Ammon's horn (tissue), 1 donor: ENCODE measurements around the gene CRYBG2.

ENCODE experiments used
- DNase-seq: peaks from one replicate; pipeline ENCODE4 v3.0.0-alpha.2; 2016; ENCODE audit warnings: low spot score

Gene CRYBG2

GRCh38 chr1:26280333-26281042 lies 73.4 kb downstream of the CRYBG2 start:
- no peak for DNase-seq

DNA sequence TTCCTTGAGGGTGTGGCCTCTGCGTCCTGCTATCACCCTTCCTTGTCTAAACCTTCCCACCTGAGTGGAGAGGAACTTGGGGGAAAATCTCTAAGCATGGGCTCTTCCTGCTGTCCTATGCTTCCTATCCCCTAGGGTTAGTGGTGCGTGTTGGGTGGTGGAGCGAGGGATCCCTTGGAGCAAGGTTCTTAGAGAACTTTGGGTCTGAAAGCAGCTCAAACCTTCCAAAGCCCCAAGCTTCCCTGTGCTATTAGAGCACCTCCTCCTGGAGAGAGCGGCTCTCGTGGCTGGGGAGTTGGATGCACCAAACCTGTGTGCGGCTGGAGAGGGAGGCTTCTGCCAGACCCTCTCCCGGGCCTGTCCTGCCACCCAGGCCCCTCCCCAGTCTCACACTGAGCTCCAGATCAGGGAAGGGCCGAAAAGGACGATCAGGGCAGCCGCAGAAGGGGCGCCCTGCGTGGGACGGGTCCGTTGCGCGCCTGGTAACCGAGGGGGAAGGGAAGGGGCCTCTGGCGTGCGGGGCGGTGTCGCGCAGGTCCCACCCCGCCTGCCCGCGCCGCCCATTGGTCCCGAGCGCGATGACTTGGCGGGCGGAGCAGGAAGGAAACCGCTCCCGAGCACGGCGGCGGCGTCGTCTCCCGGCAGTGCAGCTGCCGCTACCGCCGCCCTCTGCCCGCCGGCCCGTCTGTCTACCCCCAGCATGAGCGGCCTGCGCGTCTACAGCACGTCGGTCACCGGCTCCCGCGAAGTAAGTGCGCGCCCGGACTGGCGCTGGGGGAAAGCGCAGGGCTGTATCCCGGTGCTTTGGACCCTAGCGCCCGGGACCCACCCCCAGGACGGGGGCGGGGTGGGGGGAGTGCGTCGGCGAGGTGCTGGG lies 74.2 kb downstream of the CRYBG2 start, which contains the start of gene SH3BGRL3:
TSS of gene SH3BGRL3 (plus strand) at position 631 of the 877 bp plus-strand sequence. CDS start at position 701, 70 bp downstream.
- peak; percentile 93 for DNase-seq

GRCh38 chr1:26278724-26279455 lies 75.0 kb downstream of the CRYBG2 start:
- peak; percentile 43 for DNase-seq

DNA sequence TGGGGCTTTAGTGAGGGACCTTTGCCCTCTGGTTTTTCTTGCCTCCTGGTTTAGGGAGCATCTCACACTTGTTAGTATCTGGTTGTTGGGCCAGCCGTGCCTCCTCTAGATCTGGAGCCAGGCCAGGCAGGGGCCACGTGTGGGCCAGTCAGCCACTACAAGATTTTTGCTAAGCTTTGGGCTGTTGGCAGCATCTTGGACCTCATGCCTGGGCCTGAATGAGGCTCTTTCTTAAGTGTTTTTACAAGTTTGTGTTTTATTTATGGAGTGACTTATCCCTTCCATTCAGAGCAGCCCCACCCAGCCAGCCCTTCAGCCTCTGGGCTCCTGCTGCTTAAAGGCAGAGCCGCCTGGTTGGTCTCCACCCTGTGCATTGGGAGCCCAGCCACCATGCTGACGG lies 75.6 kb downstream of the CRYBG2 start:
- DNase-seq = no peak

DNA sequence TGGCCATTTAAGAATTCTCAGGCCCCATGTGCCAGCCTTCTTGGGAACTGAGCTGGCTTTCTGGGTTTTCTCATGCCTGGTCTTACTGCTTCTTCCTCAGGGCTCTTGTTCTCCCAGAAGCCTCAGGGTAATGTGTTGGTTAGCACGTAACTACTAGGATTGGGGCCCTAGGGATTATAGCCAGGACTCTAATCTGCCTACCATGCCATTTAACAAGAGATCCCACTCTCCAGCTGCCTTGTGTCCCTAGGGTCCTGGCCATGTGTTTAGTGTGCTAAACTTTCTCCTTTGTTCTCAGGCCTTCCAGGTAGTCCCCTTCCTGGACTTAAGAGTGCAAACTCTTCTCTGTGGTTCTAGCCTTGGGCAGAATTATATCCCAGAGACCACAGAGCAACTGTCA lies 76.2 kb downstream of the CRYBG2 start:
- no peak for DNase-seq

DNA sequence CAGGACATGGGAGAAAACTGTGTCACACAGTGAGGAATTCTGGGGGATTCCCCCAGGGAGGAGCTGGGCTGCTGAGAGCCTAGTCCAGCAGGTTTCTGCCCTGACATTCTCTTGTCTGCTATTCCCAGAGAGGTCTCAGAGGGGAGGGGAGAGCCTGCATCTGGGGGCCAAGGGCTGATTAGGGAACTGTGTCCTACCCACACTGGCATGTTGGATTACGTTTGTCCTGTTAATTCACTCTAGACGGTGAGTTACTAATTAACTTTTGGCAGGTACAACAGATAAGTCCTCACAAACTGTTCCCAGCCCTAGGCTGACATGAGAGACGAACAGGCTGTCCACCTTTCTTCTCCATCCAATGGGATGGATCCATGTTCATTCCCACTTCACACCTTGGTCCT lies 76.7 kb downstream of the CRYBG2 start:
- DNase-seq = no peak

GRCh38 chr1:26276432-26276838 lies 77.5 kb downstream of the CRYBG2 start:
- peak; percentile 84 for DNase-seq

DNA sequence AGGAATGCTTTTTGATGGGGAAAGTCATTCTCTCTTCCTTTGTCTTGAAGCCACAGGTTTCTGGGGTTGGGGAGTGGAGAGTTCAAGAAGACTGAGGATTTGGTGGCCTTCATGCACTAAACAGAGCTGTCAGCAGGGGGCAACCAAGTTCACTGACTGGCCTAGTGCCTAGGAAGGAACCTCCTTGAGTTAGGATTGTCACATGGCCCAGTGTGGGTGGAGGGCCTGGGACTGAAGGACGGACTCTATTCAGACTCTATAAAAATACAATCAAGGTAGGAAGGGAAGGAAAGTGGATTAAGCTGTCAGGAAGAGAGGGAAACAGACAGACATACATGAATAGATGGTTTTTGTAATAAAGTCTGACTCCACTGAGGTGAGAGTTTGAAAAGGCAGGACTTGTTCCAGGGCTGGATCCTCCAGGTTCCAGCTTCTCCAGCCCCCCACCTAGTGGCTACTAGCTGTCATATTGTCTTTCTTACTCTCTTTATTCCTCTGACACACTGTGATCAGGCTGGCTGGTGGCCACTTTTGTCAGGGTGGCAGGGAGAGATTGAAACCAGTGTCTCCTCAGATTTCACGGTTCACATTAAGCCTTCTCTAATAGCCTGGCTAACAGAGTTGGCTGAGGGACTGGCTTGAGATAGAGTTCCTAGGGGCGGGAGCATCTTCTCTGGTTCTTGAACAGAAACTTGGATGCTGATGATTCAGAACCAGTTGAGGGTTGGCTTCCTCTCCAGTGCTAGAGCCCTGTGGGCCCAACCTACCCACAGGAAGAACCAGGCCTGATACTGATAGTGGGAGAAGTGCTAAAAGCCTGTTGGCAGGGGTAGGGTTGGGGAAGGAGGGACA lies 78.1 kb downstream of the CRYBG2 start:
- peak; percentile 93 for DNase-seq

- DNase-seq = no peak
Measured at GRCh38 chr1:26274801-26275425, 79.0 kb downstream of the CRYBG2 start.
